GM12878 (cell line): ENCODE measurements around the gene TNK2. TPM values are rescaled to one million over a fixed set of nuclear protein-coding genes. Genes with fewer than 3 reads are reported as not detected.
A peak's percentile ranks its signal among the peaks of the same experiment; 100 is the strongest.

ENCODE experiments used
- ATAC-seq: fragments of 200-7000 bp; cut with Tn5 transposase; 3 replicates; pipeline ENCODE4 v1.9.1; 2020; ENCODE audit warnings: mild to moderate bottlenecking, moderate library complexity
- BruUV-seq: library from RNA; stranded (reverse); fragments of 400-500 nt; replicated peaks from 2 replicates; lab custom pipeline; 2021; lab: Mats Ljungman, UMichigan
- CTCF ChIA-PET: fragments of 300-600 bp; sonication (Branson Sonifier 250); formaldehyde crosslinking; extraction: SDS; loops from one replicate; lab custom pipeline; 2021; ENCODE audit warnings: inconsistent platforms; lab: Yijun Ruan, JAX
- POLR2A ChIA-PET: fragments of 350-600 bp; formaldehyde crosslinking; extraction: SDS; loops from one replicate; lab custom pipeline; 2021; ENCODE audit warnings: inconsistent platforms; lab: Charles Lee
- RAD21 ChIA-PET: fragments of 300-600 bp; sonication (Branson Sonifier 250); formaldehyde crosslinking; loops from one replicate; lab custom pipeline; 2023; ENCODE audit warnings: antibody characterized with exemption; ENCODE audit not compliant: unreplicated experiment; lab: Charles Lee
- SMC1A ChIA-PET: fragments of 300-600 bp; sonication (Branson Sonifier 250); formaldehyde crosslinking; loops from one replicate; lab custom pipeline; 2023; ENCODE audit not compliant: unreplicated experiment, uncharacterized antibody; lab: Charles Lee
- DNase-seq: peaks from one replicate; pipeline ENCODE4 v3.0.0-alpha.2; 2011; ENCODE audit warnings: low read depth, low spot score
- FAIRE-seq: peaks from 3 replicates; lab custom pipeline; 2011; peaks lifted over from hg19 to GRCh38; lab: Jason Lieb, UNC
- H2AFZ ChIP-seq: 2 replicates; pipeline ENCODE4 v1.6.0; 2011; ENCODE audit warnings: low read depth, low read length, control low read depth; ENCODE audit not compliant: control insufficient read depth
- H3K27ac ChIP-seq: 2 replicates; pipeline ENCODE4 v1.5.1; 2011; ENCODE audit warnings: control low read depth; ENCODE audit not compliant: control insufficient read depth, insufficient read depth
- H3K27me3 ChIP-seq, 2 experiments: replicated peaks in 1 of 2; 2 replicates each; pipeline versions ENCODE4 v1.6.0 to v1.6.1; 2011; ENCODE audit warnings: low read length in 1 of 2; ENCODE audit not compliant: control insufficient read depth in 2 of 2, insufficient read depth in 2 of 2
- H3K36me3 ChIP-seq, 2 experiments: 2 replicates each; pipeline ENCODE4 v1.5.1; 2011; ENCODE audit warnings: low read length in 1 of 2; ENCODE audit not compliant: control insufficient read depth in 2 of 2, insufficient read depth in 2 of 2
- H3K4me1 ChIP-seq: 2 replicates; pipeline ENCODE4 v1.6.1; 2011; ENCODE audit warnings: mild to moderate bottlenecking, low read length, moderate library complexity, mixed read lengths; ENCODE audit not compliant: control insufficient read depth, insufficient read depth
- H3K4me2 ChIP-seq: 2 replicates; pipeline ENCODE4 v1.6.0; 2011; ENCODE audit warnings: control low read depth; ENCODE audit not compliant: control insufficient read depth, insufficient read depth
- H3K4me3 ChIP-seq: fragments of 200-600 bp; sonication (generic); 2 replicates; pipeline ENCODE4 v1.5.1; 2016
- H3K79me2 ChIP-seq: 2 replicates; pipeline ENCODE4 v1.6.0; 2011; ENCODE audit warnings: low read length; ENCODE audit not compliant: control insufficient read depth, insufficient read depth
- H3K9ac ChIP-seq: 2 replicates; pipeline ENCODE4 v1.8.0; 2011; ENCODE audit warnings: low read length, control low read depth, mixed read lengths; ENCODE audit not compliant: control insufficient read depth, insufficient read depth
- H3K9me3 ChIP-seq: replicated peaks from 3 replicates; pipeline ENCODE4 v1.5.1; 2011; ENCODE audit warnings: mild to moderate bottlenecking, low read length; ENCODE audit not compliant: control insufficient read depth, insufficient read depth
- H4K20me1 ChIP-seq: 2 replicates; pipeline ENCODE4 v1.6.0; 2011; ENCODE audit not compliant: control insufficient read depth, insufficient read depth
- CBFB ChIP-seq: IDR thresholded peaks from 2 replicates; pipeline ENCODE4 v1.6.1; 2016; ENCODE audit warnings: antibody characterized with exemption, low read depth
- CHD4 ChIP-seq: fragments of 200-600 bp; sonication (generic); IDR thresholded peaks from 2 replicates; pipeline ENCODE4 v1.6.1; 2016; ENCODE audit warnings: mild to moderate bottlenecking
- EED ChIP-seq: sonication (generic); IDR thresholded peaks from 2 replicates; pipeline ENCODE4 v1.6.1; 2016; ENCODE audit warnings: antibody characterized with exemption, low read depth
- HCFC1 ChIP-seq: fragments of 150-350 bp; IDR thresholded peaks from 2 replicates; pipeline ENCODE4 v1.6.1; 2014; ENCODE audit warnings: low read length
- MAX ChIP-seq: IDR thresholded peaks from 2 replicates; pipeline ENCODE4 v1.6.1; 2012; ENCODE audit warnings: low read depth, low read length, improper control_type of control experiment
- NKRF ChIP-seq: fragments of 450-650 bp; conservative IDR thresholded peaks from 2 replicates; pipeline ENCODE4 v1.6.1; 2017; ENCODE audit warnings: mild to moderate bottlenecking, moderate library complexity
- SREBF1 ChIP-seq: IDR thresholded peaks from 2 replicates; pipeline ENCODE4 v1.6.1; 2012; ENCODE audit warnings: mild to moderate bottlenecking, low read length
- SREBF2 ChIP-seq: IDR thresholded peaks from 2 replicates; pipeline ENCODE4 v1.6.1; 2012; ENCODE audit warnings: mild to moderate bottlenecking, low read length
- TBL1XR1 ChIP-seq: IDR thresholded peaks from 2 replicates; pipeline ENCODE4 v1.6.1; 2012; ENCODE audit warnings: low read depth, low read length, improper control_type of control experiment
- WGBS: methylation state at CpG from one replicate; pipeline ENCODE4 v1.1.6; 2016; ENCODE audit warnings: low lambda C conversion rate; ENCODE audit not compliant: insufficient replicate concordance, insufficient coverage; ENCODE audit errors: missing lambda C conversion rate; 5-methylcytosine and 5-hydroxymethylcytosine counted together
- in situ Hi-C: fragments of 300-500 bp; cut with MboI; formaldehyde crosslinking; loops from 9 replicates; pipeline ENCODE4 v1.14.3; 2018; ENCODE audit warnings: mixed read lengths
- intact Hi-C: fragments of 100-400 bp; cut with micrococcal nuclease; formaldehyde crosslinking; loops from one replicate; pipeline ENCODE4 v1.14.2; 2022; ENCODE audit not compliant: unreplicated experiment
- polyA plus RNA-seq, 11 experiments: library from polyadenylated mRNA; depleted of rRNA in 4 of 11; unstranded in 6 of 11; stranded (reverse) in 5 of 11; fragments of >200 nt; fragmentation: Nextera tagmentation in 4 of 11; fragmentation: Illumina TruSeq in 1 of 11; extraction: Ambion mirVana in 4 of 11; extraction: Trizol in 1 of 11; gene quantifications; 1 replicate in 1 of 11; 2 replicates in 10 of 11; pipeline versions ENCODE4 v1.2.1 to v1.2.3, GENCODE V29; 2011 to 2016; ENCODE audit warnings: inconsistent platforms in 2 of 11, missing spikeins in 2 of 11, low read depth in 1 of 11
- total RNA-seq, 4 experiments: library from RNA; depleted of rRNA in 3 of 4; stranded (reverse); fragments of >200 nt in 3 of 4; fragmentation: Illumina TruSeq in 1 of 4; extraction: Trizol in 1 of 4; gene quantifications; 2 replicates each; pipeline versions ENCODE4 v1.2.1 to v1.2.3, GENCODE V29; 2013 to 2021
- TF ChIP-seq, protein P1 (sequence below): IDR thresholded peaks from 2 replicates; pipeline ENCODE4 v1.6.1; 2012; ENCODE audit warnings: improper control_type of control experiment, low read depth, low read length; ENCODE audit not compliant: insufficient replicate concordance

The TNK2 gene
- total and polyA plus RNA-seq, 10 of the 15 experiments (the other 5 are each of a cell fraction or from before 2014, with no cell fraction given): 0.13 to 47.8 (median 10.8) TPM

DNA sequence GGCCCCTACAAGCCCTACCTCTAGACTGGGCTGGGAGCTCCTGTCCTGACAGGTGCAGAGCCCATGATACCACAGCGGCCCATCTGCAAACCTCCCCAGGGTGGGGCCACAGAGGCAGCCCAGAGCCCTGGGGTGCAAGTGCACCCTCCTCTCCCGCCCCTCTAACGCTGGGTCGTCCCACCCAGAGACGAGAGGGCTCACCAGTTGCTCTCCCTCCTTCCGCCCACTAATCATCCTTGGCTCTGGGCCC lies 742 bp downstream of the TNK2 start (continued):
- TF ChIP-seq NKRF: no peak; the same call in 1 of the 2 replicates
- no peak for TF ChIP-seq HCFC1
- no peak for TF ChIP-seq CBFB
- no peak for TF ChIP-seq SREBF2
- TF ChIP-seq CHD4: no peak
- TF ChIP-seq, all 136 proteins: peak for 4

GRCh38 chr3:195906865-195907683 lies 1.3 kb downstream of the TNK2 start:
- Histone ChIP-seq H3K4me2 (peak overlapping the region; percentile 91), H3K4me3 (peak overlapping the region; percentile 88), H3K27me3 (no peaks in the 10 kb centered on the region), H4K20me1 (no peaks in the 10 kb centered on the region), H3K9ac (peak overlapping the region; percentile 79), H3K79me2 (peaks cover 66% of the 10 kb centered on the region), H3K27ac (peak overlapping the region; percentile 96), H3K9me3 (no peaks in the 10 kb centered on the region), H3K36me3 (no peaks in the 10 kb centered on the region), H3K4me1 (peaks cover 32% of the 10 kb centered on the region), H2AFZ (peak overlapping the region; percentile 11)
- in situ Hi-C loops (no loop called here), intact Hi-C loops (loop anchor here (10.0 kb wide), 1 partner anchor 288 kb away; no protein-coding TSS in a partner anchor)
- DNase-seq: peak; percentile 76
- CTCF ChIA-PET: interaction anchor here (1.2 to 4.6 kb wide), 6 partner anchors 9 to 48 kb away, joined by 4 to 49 read pairs (median 5); no protein-coding TSS in a partner anchor
- BruUV-seq: TSS peak; percentile 82
- SMC1A ChIA-PET: interaction anchor here (0.5 to 6.0 kb wide), 7 partner anchors 8 to 311 kb away, joined by 3 to 43 read pairs (median 3); no protein-coding TSS in a partner anchor
- FAIRE-seq: peak; percentile 77
- 0% methylated on average over 23 of the region's 23 CpGs for WGBS
- RAD21 ChIA-PET: interaction anchor here (1.2 to 3.4 kb wide), 5 partner anchors 11 to 275 kb away, joined by 3 to 34 read pairs (median 7); no protein-coding TSS in a partner anchor
- POLR2A ChIA-PET: interaction anchor here (0.9 to 3.1 kb wide), 3 partner anchors 11 to 250 kb away, joined by 3 to 30 read pairs (median 4); no protein-coding TSS in a partner anchor
- peak; percentile 59 for ATAC-seq
- TF ChIP-seq TBL1XR1: 0 out of 2 replicates have a peak, but pooled peaks have one; percentile 67
- TF ChIP-seq, protein P1, sequence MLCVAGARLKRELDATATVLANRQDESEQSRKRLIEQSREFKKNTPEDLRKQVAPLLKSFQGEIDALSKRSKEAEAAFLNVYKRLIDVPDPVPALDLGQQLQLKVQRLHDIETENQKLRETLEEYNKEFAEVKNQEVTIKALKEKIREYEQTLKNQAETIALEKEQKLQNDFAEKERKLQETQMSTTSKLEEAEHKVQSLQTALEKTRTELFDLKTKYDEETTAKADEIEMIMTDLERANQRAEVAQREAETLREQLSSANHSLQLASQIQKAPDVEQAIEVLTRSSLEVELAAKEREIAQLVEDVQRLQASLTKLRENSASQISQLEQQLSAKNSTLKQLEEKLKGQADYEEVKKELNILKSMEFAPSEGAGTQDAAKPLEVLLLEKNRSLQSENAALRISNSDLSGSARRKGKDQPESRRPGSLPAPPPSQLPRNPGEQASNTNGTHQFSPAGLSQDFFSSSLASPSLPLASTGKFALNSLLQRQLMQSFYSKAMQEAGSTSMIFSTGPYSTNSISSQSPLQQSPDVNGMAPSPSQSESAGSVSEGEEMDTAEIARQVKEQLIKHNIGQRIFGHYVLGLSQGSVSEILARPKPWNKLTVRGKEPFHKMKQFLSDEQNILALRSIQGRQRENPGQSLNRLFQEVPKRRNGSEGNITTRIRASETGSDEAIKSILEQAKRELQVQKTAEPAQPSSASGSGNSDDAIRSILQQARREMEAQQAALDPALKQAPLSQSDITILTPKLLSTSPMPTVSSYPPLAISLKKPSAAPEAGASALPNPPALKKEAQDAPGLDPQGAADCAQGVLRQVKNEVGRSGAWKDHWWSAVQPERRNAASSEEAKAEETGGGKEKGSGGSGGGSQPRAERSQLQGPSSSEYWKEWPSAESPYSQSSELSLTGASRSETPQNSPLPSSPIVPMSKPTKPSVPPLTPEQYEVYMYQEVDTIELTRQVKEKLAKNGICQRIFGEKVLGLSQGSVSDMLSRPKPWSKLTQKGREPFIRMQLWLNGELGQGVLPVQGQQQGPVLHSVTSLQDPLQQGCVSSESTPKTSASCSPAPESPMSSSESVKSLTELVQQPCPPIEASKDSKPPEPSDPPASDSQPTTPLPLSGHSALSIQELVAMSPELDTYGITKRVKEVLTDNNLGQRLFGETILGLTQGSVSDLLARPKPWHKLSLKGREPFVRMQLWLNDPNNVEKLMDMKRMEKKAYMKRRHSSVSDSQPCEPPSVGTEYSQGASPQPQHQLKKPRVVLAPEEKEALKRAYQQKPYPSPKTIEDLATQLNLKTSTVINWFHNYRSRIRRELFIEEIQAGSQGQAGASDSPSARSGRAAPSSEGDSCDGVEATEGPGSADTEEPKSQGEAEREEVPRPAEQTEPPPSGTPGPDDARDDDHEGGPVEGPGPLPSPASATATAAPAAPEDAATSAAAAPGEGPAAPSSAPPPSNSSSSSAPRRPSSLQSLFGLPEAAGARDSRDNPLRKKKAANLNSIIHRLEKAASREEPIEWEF: no peak
- TF ChIP-seq SREBF1: no peak
- no peak for TF ChIP-seq MAX
- peak; percentile 79 for TF ChIP-seq EED
